RWPE1 (cell line): Measurements from ENCODE around the gene GREB1.

Experiments
- CTCF ChIA-PET: fragments of 350-600 bp; sonication (Branson Sonifier 250); formaldehyde crosslinking; extraction: SDS; loops from one replicate; lab custom pipeline; 2021; lab: Yijun Ruan, JAX
- POLR2A ChIA-PET: fragments of 400-600 bp; formaldehyde crosslinking; extraction: SDS; loops from one replicate; lab custom pipeline; 2020; ENCODE audit warnings: antibody characterized with exemption; ENCODE audit not compliant: low non-redundant PET; lab: Yijun Ruan, JAX
- DNase-seq: peaks from one replicate; pipeline ENCODE4 v3.0.0; 2012; ENCODE audit warnings: low spot score
- H3K27ac ChIP-seq: fragments of 450-650 bp; 2 replicates; pipeline ENCODE4 v1.5.1; 2017
- CTCF ChIP-seq: fragments of 450-650 bp; conservative IDR thresholded peaks from 2 replicates; pipeline ENCODE4 v1.5.1; 2017; ENCODE audit warnings: low read depth, mild to moderate bottlenecking

The GREB1 gene

GRCh38 chr2:11533278-11534070 is at the start of gene GREB1:
Gene GREB1 (plus strand): TSS chr2:11534045. CDS start chr2:11556615, 22,570 bp downstream.
- H3K27ac ChIP-seq = no peak within 1 kb of the TSS
- peak; percentile 57 for DNase-seq
- TF ChIP-seq CTCF = no peak
- ChIA-PET POLR2A (no interaction called here), CTCF (interaction anchor here (0.5 to 1.8 kb wide), 5 partner anchors 13 to 56 kb away, joined by 3 to 5 read pairs (median 3); no protein-coding TSS in a partner anchor)

GRCh38 chr2:11488809-11489208 is 45.0 kb upstream of the GREB1 start:
- no peak overlapping the region for H3K27ac ChIP-seq
- no peak for TF ChIP-seq CTCF
- ChIA-PET POLR2A (interaction anchor here (0.6 kb wide), 1 partner anchor 21 kb away, joined by 4 read pairs; no protein-coding TSS in a partner anchor), CTCF (no interaction called here)
- no peak for DNase-seq

GRCh38 chr2:11490194-11490593 is 43.7 kb upstream of the GREB1 start:
- no peak for TF ChIP-seq CTCF
- H3K27ac ChIP-seq = no peak overlapping the region
- ChIA-PET CTCF (interaction anchor here (0.6 kb wide), 1 partner anchor 367 kb away, joined by 4 read pairs; no protein-coding TSS in a partner anchor), POLR2A (no interaction called here)
- no peak for DNase-seq

GRCh38 chr2:11491348-11491933 is 42.4 kb upstream of the GREB1 start:
- DNase-seq = no peak
- CTCF ChIA-PET = interaction anchor here (0.9 to 1.2 kb wide), 3 partner anchors 14 to 91 kb away, joined by 3 to 4 read pairs (median 4); no protein-coding TSS in a partner anchor
- no peak for TF ChIP-seq CTCF
- POLR2A ChIA-PET = no interaction called here
- no peak overlapping the region for H3K27ac ChIP-seq

- POLR2A ChIA-PET = no interaction called here
Measured at GRCh38 chr2:11492244-11492643, 41.6 kb upstream of the GREB1 start.

More at GRCh38 chr2:11492244-11492643, 41.6 kb upstream of the GREB1 start:
- CTCF ChIA-PET = interaction anchor here (1.1 to 1.2 kb wide), 2 partner anchors 15 to 90 kb away, joined by 4 read pairs; no protein-coding TSS in a partner anchor
- no peak for TF ChIP-seq CTCF
- no peak for DNase-seq
- H3K27ac ChIP-seq = no peak overlapping the region
